CD4-positive, alpha-beta T cell treated with Interleukin-12 subunit alpha and Interleukin-12 subunit beta, for 1 hour (primary cell): Measurements from ENCODE around the gene KIRREL3.

Source experiments
- DNase-seq: peaks from one replicate; pipeline ENCODE4 v3.0.0-alpha.2; 2020

Gene KIRREL3

GRCh38 chr11:126619516-126619915 is 381.1 kb downstream of the KIRREL3 start:
- no peak for DNase-seq

DNA sequence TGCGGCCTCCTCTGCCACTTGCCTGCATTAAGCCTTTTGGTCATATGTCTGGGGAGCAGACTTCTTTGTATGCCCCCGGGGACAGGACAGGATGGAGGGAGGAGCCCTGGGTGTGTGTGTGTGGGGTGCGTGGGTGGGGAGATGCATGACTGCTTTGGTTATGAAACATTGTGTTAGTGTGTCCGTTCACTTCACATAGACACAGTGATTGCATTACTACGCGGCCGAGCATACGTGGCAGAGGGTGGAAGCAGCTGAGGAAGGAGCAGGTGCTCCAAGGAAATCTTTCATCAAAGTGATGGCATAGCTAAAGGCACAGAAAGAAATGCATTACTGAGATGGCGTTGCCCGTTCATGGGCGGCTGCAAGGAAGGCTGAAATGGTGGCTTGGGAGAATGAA is 384.7 kb downstream of the KIRREL3 start:
- no peak for DNase-seq

- DNase-seq = no peak
Measured at GRCh38 chr11:126613272-126613671, 387.3 kb downstream of the KIRREL3 start.

DNA sequence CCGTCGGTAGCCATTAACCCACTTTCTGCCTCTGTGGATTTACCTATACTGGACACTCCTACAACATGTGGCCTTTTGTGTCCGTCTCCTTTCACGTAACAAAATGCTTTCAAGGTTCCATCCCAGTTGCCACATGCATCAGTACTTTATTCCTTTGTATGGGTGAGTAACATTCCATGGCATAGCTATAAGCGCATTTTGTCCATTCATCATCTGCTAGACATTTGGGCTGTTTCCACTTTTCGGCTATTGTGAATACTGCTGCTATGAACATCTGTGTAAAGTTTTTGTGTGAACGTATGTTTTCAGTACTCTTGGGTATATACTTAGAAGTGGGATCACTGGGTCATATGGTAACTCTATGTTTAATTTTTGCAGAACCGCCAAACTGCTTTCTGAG is 387.9 kb downstream of the KIRREL3 start:
- no peak for DNase-seq

DNA sequence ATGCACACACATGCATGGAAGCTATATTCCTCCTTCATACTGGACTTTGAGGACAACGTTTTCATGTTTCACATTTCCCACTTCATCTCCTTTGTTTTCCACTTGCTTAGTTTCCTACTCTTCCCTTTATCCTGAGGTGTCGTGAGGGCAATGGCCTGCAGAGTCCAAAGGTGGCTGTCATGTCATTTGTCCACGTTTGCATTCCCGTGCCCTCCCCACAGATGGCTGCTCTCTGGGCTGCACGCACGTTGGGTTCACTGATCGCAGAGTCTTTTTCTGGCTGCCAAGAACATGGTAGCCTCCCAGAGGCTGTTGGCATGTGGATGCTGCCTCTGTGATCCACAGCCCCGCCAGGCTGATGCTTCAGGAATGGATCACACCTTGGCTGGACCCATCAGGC is 389.1 kb downstream of the KIRREL3 start:
- no peak for DNase-seq

GRCh38 chr11:126608658-126609057 is 391.9 kb downstream of the KIRREL3 start:
- DNase-seq = no peak

DNA sequence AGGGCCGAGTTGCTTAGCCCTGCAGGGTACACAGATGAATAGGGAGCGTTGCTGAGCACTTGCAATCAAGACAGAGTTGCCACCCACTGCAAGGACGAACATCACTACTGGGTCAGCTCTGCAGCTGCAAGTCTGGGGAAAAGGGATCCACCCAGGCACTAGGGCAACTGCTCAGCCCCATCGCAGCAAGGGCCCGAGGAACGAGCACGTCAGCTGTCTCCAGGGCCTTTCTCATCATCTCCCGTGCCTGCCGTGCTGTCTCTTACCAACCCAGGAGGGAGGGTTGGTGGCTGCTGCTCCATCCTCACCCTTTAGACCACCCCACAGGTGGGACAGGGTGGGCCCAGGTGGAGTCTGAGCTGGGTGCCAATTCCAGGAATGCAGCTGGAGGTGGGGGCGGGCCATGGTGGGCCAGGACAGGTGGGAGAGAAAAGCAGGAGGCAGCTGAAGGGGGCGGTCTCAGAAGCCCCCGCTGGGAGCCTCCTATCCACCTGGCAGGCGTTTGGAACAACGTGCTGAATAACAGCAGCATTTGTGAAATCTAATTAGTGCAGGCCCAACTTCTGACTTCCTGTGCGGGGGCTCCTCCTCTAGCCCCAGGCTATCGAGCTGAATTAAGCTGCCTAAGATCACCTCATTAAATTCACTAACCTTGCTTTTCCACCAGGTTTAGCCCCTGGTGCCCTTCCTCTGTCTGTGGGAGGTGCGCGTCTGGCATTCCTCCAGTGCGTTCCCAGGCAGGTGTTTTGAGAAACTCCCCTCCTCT is 392.6 kb downstream of the KIRREL3 start:
- DNase-seq = no peak

- no peak for DNase-seq
Measured at GRCh38 chr11:126607374-126607773, 393.2 kb downstream of the KIRREL3 start.

DNA sequence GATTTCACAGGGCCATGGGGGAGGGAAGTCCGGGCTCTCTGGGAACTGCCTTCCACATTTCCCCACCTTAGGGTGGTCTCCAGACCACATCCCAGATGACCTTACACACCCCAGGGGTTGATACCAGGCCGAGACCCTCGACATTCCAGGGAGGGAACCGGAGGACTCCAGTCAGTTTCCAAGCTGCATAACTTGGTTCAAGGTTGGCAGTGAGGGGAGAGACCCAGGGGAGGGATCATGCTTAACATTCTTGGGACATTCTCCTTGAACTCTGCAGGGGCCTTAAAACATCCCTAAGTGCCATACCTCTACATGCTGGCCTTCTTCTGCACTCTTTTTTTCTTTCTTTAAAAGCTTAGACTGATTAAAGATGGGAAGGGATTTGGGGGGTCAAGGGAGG is 394.1 kb downstream of the KIRREL3 start:
- no peak for DNase-seq

- DNase-seq = no peak
Measured at GRCh38 chr11:126604461-126604860, 396.1 kb downstream of the KIRREL3 start.

GRCh38 chr11:126603486-126603885 is 397.1 kb downstream of the KIRREL3 start:
- no peak for DNase-seq

- no peak for DNase-seq
Measured at GRCh38 chr11:126602993-126603392, 397.6 kb downstream of the KIRREL3 start.

- DNase-seq = no peak
Measured at GRCh38 chr11:126602349-126602940, 398.1 kb downstream of the KIRREL3 start.

GRCh38 chr11:126601550-126602215 is 398.9 kb downstream of the KIRREL3 start:
- no peak for DNase-seq

GRCh38 chr11:126601136-126601535 is 399.4 kb downstream of the KIRREL3 start:
- DNase-seq = no peak

DNA sequence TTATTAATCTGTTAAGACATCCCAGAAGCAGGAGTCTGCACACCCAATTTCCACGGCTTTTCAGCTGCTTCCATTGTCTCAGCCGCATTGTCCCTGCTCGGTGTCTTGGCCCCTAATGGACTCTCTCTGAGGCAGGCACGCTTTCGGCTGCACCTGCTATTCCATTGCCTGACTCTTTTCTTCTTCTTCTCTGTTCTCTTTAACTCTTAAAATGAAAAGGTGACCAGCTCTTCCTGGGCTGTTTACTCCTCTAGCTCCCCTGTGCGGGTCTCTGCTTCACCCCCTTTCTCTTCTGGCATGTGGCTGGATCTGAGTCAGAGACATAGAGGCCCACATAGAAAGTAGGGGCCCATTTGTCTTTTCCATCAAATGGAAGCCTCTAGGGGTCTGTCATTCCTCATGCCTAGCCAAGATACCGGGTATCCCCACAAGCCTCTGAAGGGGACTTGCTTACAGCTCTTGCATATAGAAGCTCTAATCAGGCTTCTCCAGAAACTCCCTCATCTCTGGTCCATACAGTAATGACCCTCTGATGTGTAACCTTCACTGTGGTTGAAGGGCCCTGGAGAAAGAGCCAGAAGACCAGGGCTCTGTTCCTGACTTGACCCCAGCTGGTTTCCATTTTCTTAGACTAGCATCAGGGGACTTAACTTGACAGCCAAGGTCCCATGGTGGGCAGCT is 401.2 kb downstream of the KIRREL3 start:
- no peak for DNase-seq

DNA sequence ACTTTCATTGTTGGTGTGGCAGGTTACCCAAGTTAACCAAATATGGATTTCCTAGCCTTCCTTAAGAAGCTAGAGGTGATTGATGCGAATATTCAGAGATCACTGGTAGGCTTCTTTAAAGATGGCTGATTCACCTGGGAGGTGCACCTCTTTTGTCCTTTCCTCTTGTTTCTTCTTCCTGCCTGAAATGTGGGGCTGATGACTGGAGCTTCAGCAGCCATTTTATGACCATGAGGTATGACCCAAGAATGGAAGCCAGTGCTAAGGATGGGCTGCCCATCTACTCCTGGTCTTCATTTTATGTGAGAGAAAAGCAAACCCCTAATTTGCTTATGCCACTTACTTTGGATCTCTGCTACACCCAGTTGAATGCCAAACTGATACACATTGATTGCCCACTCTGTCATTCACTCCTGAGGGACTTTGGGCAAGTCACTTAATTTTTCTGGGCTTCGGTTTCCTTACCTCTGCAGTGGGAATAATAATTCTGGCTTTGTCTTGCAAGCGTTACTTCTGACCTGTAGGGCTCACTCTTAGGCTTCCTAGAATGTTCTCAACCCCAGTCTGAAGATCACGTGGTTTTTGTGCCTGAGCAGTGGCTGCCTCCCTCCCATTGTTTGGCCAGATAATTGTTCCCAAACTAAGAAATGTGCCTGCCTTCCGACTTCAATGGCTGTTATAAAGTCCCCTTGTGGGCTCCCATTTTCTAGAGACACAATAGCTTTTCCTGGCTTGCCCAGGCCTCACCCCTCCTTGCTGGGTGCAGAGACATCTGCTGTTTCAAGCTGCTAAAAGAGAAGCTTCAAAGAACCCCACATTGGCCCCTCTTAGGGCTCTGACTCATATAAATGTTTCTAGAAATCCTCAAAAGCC is 402.0 kb downstream of the KIRREL3 start:
- no peak for DNase-seq

DNA sequence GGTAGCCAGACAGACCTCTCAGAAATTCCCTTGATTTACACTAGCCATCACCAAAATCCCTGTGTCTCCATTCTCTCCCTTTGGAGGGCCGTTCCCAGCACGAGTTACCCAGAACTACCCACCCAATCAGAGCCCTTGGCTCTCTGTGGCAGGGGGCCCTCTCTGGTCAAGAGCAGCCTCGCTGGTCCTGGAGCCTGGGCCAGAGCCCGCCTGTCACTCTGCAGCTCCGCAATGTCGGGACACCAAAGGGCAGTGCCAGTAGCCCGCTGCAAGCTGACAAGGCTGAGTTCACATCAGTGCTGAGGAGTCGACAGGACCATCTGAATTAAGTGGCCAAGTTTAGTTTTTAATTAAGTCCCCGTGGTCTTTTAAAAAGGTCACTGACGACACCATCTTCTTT is 403.5 kb downstream of the KIRREL3 start:
- DNase-seq = no peak

- no peak for DNase-seq
Measured at GRCh38 chr11:126596474-126596873, 404.1 kb downstream of the KIRREL3 start.

DNA sequence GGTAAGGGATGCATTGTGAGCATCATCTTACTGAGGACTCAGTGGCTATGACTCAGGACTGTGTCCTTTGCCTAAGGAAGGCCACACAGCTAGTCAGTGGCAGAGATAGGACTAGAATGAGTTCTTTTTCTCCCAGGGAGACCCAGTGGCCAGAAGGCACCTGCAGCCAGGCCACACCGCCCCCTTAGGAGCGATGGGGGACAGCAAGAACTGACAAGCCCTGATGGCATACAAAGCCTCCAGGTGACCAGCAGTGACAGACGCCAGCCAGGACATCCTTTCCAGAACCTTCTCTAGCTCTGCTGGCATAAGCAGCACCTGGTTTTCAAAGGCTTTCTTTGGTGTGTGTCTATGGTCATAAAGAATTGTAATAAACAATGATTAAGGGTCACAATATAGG is 405.0 kb downstream of the KIRREL3 start:
- DNase-seq = no peak

GRCh38 chr11:126594921-126595367 is 405.6 kb downstream of the KIRREL3 start:
- no peak for DNase-seq
